HepG2 (cell line): Measurements from ENCODE around the gene MTHFR. TPM values are rescaled to one million over a fixed set of nuclear protein-coding genes. Genes with fewer than 3 reads are reported as not detected.

Source experiments
- ATAC-seq: fragments of 200-7000 bp; cut with Tn5 transposase; 3 replicates; pipeline ENCODE4 v1.9.1; 2020; ENCODE audit warnings: mild to moderate bottlenecking, moderate library complexity
- BruUV-seq: library from RNA; stranded (reverse); fragments of 400-500 nt; replicated peaks from 2 replicates; lab custom pipeline; 2021; lab: Mats Ljungman, UMichigan
- CTCF ChIA-PET: fragments of 300-600 bp; formaldehyde crosslinking; extraction: SDS; loops from one replicate; lab custom pipeline; 2021; ENCODE audit warnings: low total read pairs, inconsistent platforms, low intra/inter-chr PET ratio; lab: Yijun Ruan, JAX
- POLR2A ChIA-PET: fragments of 350-600 bp; sonication (Branson Sonifier 250); formaldehyde crosslinking; loops from one replicate; lab custom pipeline; 2020; ENCODE audit warnings: antibody characterized with exemption, inconsistent platforms; lab: Yijun Ruan, JAX
- DNase-seq: peaks from one replicate; pipeline ENCODE4 v3.0.0-alpha.2; 2015; ENCODE audit warnings: low spot score
- FAIRE-seq: peaks from 3 replicates; lab custom pipeline; 2011; peaks lifted over from hg19 to GRCh38; lab: Jason Lieb, UNC
- H2AFZ ChIP-seq: one replicate; pipeline ENCODE4 v1.6.1; 2011; ENCODE audit warnings: low read length, inconsistent platforms
- H3K27ac ChIP-seq: fragments of 300-600 bp; 3 replicates; pipeline ENCODE4 v1.8.0; 2011; ENCODE audit warnings: mixed run types, mild to moderate bottlenecking, mixed read lengths, low read length, inconsistent platforms; ENCODE audit not compliant: insufficient read depth; ENCODE audit errors: extremely low read length
- H3K27me3 ChIP-seq, 2 experiments: fragments of 200-600 bp in 1 of 2; 2 replicates in 1 of 2; 3 replicates in 1 of 2; pipeline versions ENCODE4 v1.6.0 to v1.8.0; 2011; ENCODE audit warnings: low read length in 2 of 2, mild to moderate bottlenecking in 2 of 2, moderate library complexity in 2 of 2, inconsistent platforms in 1 of 2; ENCODE audit not compliant: insufficient read depth in 2 of 2, control insufficient read depth in 1 of 2
- H3K36me3 ChIP-seq, 2 experiments: fragments of 200-600 bp in 1 of 2; replicated peaks in 1 of 2; 2 replicates in 1 of 2; 3 replicates in 1 of 2; pipeline versions ENCODE4 v1.5.1 to v1.8.0; 2011; ENCODE audit warnings: low read length in 2 of 2, inconsistent platforms in 1 of 2; ENCODE audit not compliant: insufficient read depth in 2 of 2, control insufficient read depth in 1 of 2
- H3K4me1 ChIP-seq: 2 replicates; pipeline ENCODE4 v1.5.1; 2012; ENCODE audit warnings: low read length, inconsistent platforms; ENCODE audit not compliant: insufficient read depth
- H3K4me2 ChIP-seq: 2 replicates; pipeline ENCODE4 v1.6.0; 2011; ENCODE audit warnings: low read depth, low read length, inconsistent platforms
- H3K4me3 ChIP-seq, 3 experiments: fragments of 200-600 bp in 1 of 3; sonication (generic), shearing (Covaris generic) in 1 of 3; replicated peaks in 1 of 3; 2 replicates each; pipeline ENCODE4 v1.5.1; 2011 to 2016; ENCODE audit warnings: low read length in 3 of 3, inconsistent platforms in 2 of 3, low read depth in 2 of 3, mild to moderate bottlenecking in 2 of 3, control low read depth in 1 of 3, mixed read lengths in 1 of 3; ENCODE audit not compliant: insufficient read depth in 1 of 3
- H3K79me2 ChIP-seq: one replicate; pipeline ENCODE4 v1.6.1; 2011; ENCODE audit warnings: low read length, inconsistent platforms; ENCODE audit not compliant: insufficient read depth
- H3K9ac ChIP-seq: 2 replicates; pipeline ENCODE4 v1.6.0; 2011; ENCODE audit warnings: mild to moderate bottlenecking, low read depth, low read length, inconsistent platforms; ENCODE audit not compliant: insufficient read depth
- H3K9me3 ChIP-seq: 2 replicates; pipeline ENCODE4 v1.5.1; 2012; ENCODE audit warnings: mild to moderate bottlenecking, low read length
- H4K20me1 ChIP-seq: 2 replicates; pipeline ENCODE4 v1.6.0; 2011; ENCODE audit warnings: inconsistent platforms, mild to moderate bottlenecking, low read length, moderate library complexity; ENCODE audit not compliant: insufficient read depth
- ARHGAP35 ChIP-seq: sonication (generic); formaldehyde crosslinking; IDR thresholded peaks from 2 replicates; pipeline ENCODE4 v1.9.0; 2022; ENCODE audit warnings: mild to moderate bottlenecking, inconsistent platforms, moderate library complexity, missing genetic modification reagents, borderline replicate concordance
- ARNT ChIP-seq: fragments of 450-650 bp; IDR thresholded peaks from 2 replicates; pipeline ENCODE4 v1.6.1; 2017
- IKZF1 ChIP-seq: fragments of 450-650 bp; IDR thresholded peaks from 2 replicates; pipeline ENCODE4 v1.7.1; 2016
- KAT8 ChIP-seq: IDR thresholded peaks from 2 replicates; pipeline ENCODE4 v1.6.1; 2016; ENCODE audit warnings: missing genetic modification reagents, missing compliant biosample characterization
- MIER3 ChIP-seq: IDR thresholded peaks from 2 replicates; pipeline ENCODE4 v1.6.1; 2016; ENCODE audit warnings: missing compliant biosample characterization, borderline replicate concordance
- NFE2L1 ChIP-seq: sonication (generic); formaldehyde crosslinking; IDR thresholded peaks from 2 replicates; pipeline ENCODE4 v1.4.0; 2020; ENCODE audit warnings: missing genetic modification reagents, mild to moderate bottlenecking, borderline replicate concordance
- RBFOX2 ChIP-seq: fragments of 200-400 bp; formaldehyde crosslinking; IDR thresholded peaks from 2 replicates; pipeline ENCODE4 v1.6.1; 2017; ENCODE audit warnings: low read depth, mild to moderate bottlenecking, low read length
- SAFB2 ChIP-seq: sonication (generic); formaldehyde crosslinking; IDR thresholded peaks from 2 replicates; pipeline ENCODE4 v1.5.1; 2020; ENCODE audit warnings: missing genetic modification reagents, low read depth, mild to moderate bottlenecking, borderline replicate concordance
- SALL1 ChIP-seq: sonication (generic); formaldehyde crosslinking; IDR thresholded peaks from 2 replicates; pipeline ENCODE4 v1.8.0; 2022; ENCODE audit warnings: mild to moderate bottlenecking, missing genetic modification reagents
- SUZ12 ChIP-seq: fragments of 150-350 bp; IDR thresholded peaks from 2 replicates; pipeline ENCODE4 v1.6.1; 2014; ENCODE audit warnings: low read depth, low read length
- TIGD3 ChIP-seq: sonication (generic); formaldehyde crosslinking; IDR thresholded peaks from 2 replicates; pipeline ENCODE4 v1.5.1; 2020; ENCODE audit warnings: mild to moderate bottlenecking, missing genetic modification reagents, borderline replicate concordance
- ZNF572 ChIP-seq: sonication (generic); formaldehyde crosslinking; IDR thresholded peaks from 2 replicates; pipeline ENCODE4 v1.5.1; 2020; ENCODE audit warnings: mild to moderate bottlenecking, missing genetic modification reagents
- ZSCAN31 ChIP-seq: sonication (generic); formaldehyde crosslinking; IDR thresholded peaks from 2 replicates; pipeline ENCODE4 v1.5.0; 2020; ENCODE audit warnings: low read depth, mild to moderate bottlenecking, missing genetic modification reagents
- WGBS: methylation state at CpG from one replicate; pipeline ENCODE4 v1.1.6; 2017; ENCODE audit warnings: low lambda C conversion rate; 5-methylcytosine and 5-hydroxymethylcytosine counted together
- in situ Hi-C: cut with HindIII; loops from 2 replicates; pipeline ENCODE4 v1.10.0; 2017; ENCODE audit warnings: low pct_unique_long_range_greater_than_20kb; ENCODE audit not compliant: extremely low pct_ligation_motif_present
- intact Hi-C: fragments of 100-400 bp; cut with micrococcal nuclease; formaldehyde crosslinking; loops from one replicate; pipeline ENCODE4 v1.10.0; 2022; ENCODE audit not compliant: unreplicated experiment
- polyA plus RNA-seq, 8 experiments: library from polyadenylated mRNA; depleted of rRNA in 3 of 8; stranded (reverse) in 7 of 8; unstranded in 1 of 8; fragments of >200 nt; fragmentation: Illumina TruSeq in 4 of 8; extraction: Trizol in 4 of 8; gene quantifications; 2 replicates each; pipeline versions ENCODE4 v1.2.1 to v1.2.3, GENCODE V29; 2011 to 2016; ENCODE audit warnings: low read depth in 4 of 8, missing spikeins in 1 of 8, mixed read lengths in 1 of 8; ENCODE audit not compliant: insufficient read depth in 1 of 8
- total RNA-seq, 5 experiments: library from RNA; depleted of rRNA; stranded (reverse); fragments of >200 nt; fragmentation: Illumina TruSeq; extraction: Trizol; gene quantifications; 2 replicates each; pipeline ENCODE4 v1.2.3, GENCODE V29; 2016; ENCODE audit warnings: low read depth in 1 of 5
- TF ChIP-seq, protein P1 (sequence below): sonication (generic); formaldehyde crosslinking; IDR thresholded peaks from 2 replicates; pipeline ENCODE4 v1.5.1; 2020; ENCODE audit warnings: missing genetic modification reagents, mild to moderate bottlenecking, borderline replicate concordance

MTHFR gene
- total and polyA plus RNA-seq, 2 of the 13 experiments (the other 11 are each of a cell fraction or from before 2014, with no cell fraction given) = 3.8 to 8.2 TPM

DNA sequence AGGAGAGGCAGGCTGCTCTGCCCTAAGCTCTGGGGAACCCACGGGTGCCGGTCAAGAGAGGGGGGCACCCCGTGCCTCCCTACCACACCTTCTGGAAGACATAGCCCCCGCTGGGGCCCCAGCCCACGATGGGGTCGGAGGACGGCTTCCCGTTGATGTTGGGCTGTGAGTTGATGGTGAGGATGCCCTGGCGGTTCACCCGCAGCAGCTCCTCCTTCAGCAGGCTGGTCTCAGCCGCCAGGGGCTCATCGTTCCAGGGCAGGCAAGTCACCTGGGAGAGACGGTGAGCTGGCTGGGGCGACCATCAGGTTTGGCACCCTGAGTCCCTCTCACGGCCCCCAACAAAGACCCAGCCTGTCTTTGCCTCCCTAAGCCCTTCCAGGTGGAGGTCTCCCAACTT is 11.9 kb downstream of the MTHFR start:
- Histone ChIP-seq H3K9ac (no peak overlapping the region), H3K79me2 (no peaks in the 10 kb centered on the region), H3K4me2 (no peak overlapping the region), H3K27me3 (no peaks in the 10 kb centered on the region), H4K20me1 (no peaks in the 10 kb centered on the region), H3K36me3 (0 out of 5 replicates have a peak, but pooled peaks cover 4 to 6% of the 10 kb centered on the region in 2 experiments), H3K4me1 (no peaks in the 10 kb centered on the region), H3K4me3 (no peak overlapping the region), H3K27ac (no peak overlapping the region), H2AFZ (no peak overlapping the region), H3K9me3 (no peaks in the 10 kb centered on the region)
- ATAC-seq (no peak), DNase-seq (no peak), FAIRE-seq (no peak)
- ChIA-PET CTCF (no interaction called here), POLR2A (interaction anchor here (0.8 to 1.9 kb wide), 3 partner anchors 9 to 59 kb away, joined by 3 to 6 read pairs (median 3); partner anchors contain the start of genes CLCN6 and MTHFR)
- TF ChIP-seq SUZ12 = no peak
- TF ChIP-seq MIER3 (CRISPR knock-in tag) = no peak
- no peak for TF ChIP-seq KAT8 (CRISPR knock-in tag)
- TF ChIP-seq SALL1 (CRISPR knock-in tag) = no peak
- TF ChIP-seq ZSCAN31 = no peak
- no peak for TF ChIP-seq SAFB2
- TF ChIP-seq IKZF1 = no peak
- TF ChIP-seq TIGD3 = no peak
- TF ChIP-seq ZNF572 (CRISPR knock-in tag) = no peak
- no peak for TF ChIP-seq ARHGAP35 (CRISPR knock-in tag)
- TF ChIP-seq, protein P1, sequence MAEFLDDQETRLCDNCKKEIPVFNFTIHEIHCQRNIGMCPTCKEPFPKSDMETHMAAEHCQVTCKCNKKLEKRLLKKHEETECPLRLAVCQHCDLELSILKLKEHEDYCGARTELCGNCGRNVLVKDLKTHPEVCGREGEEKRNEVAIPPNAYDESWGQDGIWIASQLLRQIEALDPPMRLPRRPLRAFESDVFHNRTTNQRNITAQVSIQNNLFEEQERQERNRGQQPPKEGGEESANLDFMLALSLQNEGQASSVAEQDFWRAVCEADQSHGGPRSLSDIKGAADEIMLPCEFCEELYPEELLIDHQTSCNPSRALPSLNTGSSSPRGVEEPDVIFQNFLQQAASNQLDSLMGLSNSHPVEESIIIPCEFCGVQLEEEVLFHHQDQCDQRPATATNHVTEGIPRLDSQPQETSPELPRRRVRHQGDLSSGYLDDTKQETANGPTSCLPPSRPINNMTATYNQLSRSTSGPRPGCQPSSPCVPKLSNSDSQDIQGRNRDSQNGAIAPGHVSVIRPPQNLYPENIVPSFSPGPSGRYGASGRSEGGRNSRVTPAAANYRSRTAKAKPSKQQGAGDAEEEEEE (CRISPR knock-in tag) = no peak
- TF ChIP-seq ARNT = no peak
- TF ChIP-seq RBFOX2 = no peak
- TF ChIP-seq NFE2L1 (CRISPR knock-in tag) = no peak
- 92% methylated on average over 13 of the region's 15 CpGs for WGBS
- in situ Hi-C loops (no loop called here), intact Hi-C loops (no loop called here)
- BruUV-seq = no TSS peak
